ENCODE measurements around the gene PRDX1.

DNA sequence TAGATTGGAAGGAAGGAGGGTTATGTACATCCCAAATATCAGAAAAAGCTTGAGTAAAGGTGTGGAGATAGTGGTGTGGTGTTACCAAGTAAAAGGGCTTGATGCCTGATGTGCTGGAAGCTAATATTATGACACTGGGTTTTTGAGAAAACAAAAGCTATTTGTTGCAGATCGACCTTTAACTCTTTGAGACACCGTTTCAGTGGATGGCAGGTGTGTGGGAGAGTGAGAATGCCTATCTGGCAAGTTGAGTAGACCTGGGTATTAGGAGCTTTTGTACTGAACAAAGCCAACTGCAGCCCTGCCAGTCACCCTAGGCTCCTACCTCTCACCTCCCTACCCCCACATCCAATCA lies 20.2 kb downstream of the PRDX1 start:
- TF ChIP-seq, protein P1, sequence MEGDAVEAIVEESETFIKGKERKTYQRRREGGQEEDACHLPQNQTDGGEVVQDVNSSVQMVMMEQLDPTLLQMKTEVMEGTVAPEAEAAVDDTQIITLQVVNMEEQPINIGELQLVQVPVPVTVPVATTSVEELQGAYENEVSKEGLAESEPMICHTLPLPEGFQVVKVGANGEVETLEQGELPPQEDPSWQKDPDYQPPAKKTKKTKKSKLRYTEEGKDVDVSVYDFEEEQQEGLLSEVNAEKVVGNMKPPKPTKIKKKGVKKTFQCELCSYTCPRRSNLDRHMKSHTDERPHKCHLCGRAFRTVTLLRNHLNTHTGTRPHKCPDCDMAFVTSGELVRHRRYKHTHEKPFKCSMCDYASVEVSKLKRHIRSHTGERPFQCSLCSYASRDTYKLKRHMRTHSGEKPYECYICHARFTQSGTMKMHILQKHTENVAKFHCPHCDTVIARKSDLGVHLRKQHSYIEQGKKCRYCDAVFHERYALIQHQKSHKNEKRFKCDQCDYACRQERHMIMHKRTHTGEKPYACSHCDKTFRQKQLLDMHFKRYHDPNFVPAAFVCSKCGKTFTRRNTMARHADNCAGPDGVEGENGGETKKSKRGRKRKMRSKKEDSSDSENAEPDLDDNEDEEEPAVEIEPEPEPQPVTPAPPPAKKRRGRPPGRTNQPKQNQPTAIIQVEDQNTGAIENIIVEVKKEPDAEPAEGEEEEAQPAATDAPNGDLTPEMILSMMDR (IDR thresholded peaks at IDR 0.05; ENCODE audit: low read depth, low read length, poor library complexity, severe bottlenecking), result no peak
- TF ChIP-seq EZH2phosphoT487 (IDR thresholded peaks at IDR 0.05; ENCODE audit: borderline replicate concordance, low read length), result no peak
